ENCODE results near the gene RIOK1.

DNA sequence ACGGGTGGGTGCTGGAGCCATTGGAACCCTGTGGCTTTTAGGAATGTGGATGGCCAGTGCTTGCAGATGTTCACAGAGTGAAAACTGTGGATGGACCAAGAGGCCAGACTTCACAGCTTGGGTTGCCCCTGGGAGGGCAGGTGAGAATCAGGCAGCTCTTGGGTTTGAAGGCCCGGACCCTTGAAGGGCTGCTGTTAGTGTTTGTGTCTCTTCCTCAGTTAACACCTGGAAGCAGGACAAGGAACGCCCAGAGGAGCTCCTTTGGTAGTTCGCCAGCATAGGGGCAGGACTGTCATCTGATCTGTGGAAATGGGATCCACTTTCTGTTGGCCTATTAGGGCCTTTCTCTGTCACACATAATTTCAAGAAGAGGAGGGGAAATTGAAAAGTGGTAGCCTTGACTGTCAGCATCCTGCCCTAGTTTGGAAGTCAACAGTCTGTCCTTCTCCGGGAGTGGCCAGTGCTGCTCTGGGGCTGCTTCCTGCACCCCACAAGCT lies 43.6 kb downstream of the RIOK1 start:
- TF ChIP-seq, protein P1, sequence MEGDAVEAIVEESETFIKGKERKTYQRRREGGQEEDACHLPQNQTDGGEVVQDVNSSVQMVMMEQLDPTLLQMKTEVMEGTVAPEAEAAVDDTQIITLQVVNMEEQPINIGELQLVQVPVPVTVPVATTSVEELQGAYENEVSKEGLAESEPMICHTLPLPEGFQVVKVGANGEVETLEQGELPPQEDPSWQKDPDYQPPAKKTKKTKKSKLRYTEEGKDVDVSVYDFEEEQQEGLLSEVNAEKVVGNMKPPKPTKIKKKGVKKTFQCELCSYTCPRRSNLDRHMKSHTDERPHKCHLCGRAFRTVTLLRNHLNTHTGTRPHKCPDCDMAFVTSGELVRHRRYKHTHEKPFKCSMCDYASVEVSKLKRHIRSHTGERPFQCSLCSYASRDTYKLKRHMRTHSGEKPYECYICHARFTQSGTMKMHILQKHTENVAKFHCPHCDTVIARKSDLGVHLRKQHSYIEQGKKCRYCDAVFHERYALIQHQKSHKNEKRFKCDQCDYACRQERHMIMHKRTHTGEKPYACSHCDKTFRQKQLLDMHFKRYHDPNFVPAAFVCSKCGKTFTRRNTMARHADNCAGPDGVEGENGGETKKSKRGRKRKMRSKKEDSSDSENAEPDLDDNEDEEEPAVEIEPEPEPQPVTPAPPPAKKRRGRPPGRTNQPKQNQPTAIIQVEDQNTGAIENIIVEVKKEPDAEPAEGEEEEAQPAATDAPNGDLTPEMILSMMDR (IDR thresholded peaks at IDR 0.05): no peak
- TF ChIP-seq ZFX (IDR thresholded peaks at IDR 0.05; ENCODE audit: borderline replicate concordance): no peak
